Breast epithelium (tissue), 3 donors: ENCODE results near the gene RASGRP1.

ENCODE experiments used
- POLR2A ChIP-seq: fragments of 450-650 bp; IDR thresholded peaks from one replicate; pipeline ENCODE4 v1.6.1; 2016; ENCODE audit warnings: antibody characterized with exemption, mild to moderate bottlenecking, moderate library complexity
- POLR2AphosphoS5 ChIP-seq, 3 donors: sonication (generic); formaldehyde crosslinking; IDR thresholded peaks; one replicate each; pipeline ENCODE4 v1.6.1; 2017; ENCODE audit warnings: antibody characterized with exemption in 3 of 3
- TF ChIP-seq, protein P1 (sequence below), 3 donors: fragments of 450-650 bp; IDR thresholded peaks; one replicate each; pipeline ENCODE4 v1.5.1; 2016 to 2017; ENCODE audit warnings: antibody characterized with exemption in 3 of 3, mild to moderate bottlenecking in 3 of 3, moderate library complexity in 3 of 3

DNA sequence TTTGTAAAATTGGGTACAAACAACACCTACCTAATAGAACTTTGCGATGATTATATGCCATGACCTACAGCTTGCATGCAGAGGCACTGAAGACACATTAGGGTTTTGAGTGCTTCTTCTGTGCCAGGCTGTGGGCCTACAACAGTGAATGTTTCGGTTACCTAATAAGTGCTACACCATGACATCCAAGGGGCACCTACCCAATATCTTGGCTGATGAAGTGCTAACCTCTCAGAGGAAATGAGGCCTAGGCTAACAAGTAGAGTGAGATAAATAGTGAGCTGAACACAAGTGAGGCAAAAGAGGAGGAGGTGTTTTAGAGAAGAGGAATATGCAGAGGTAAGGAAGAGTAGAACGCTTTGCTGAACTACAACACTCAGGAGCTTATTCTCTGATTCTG lies 12.2 kb upstream of the RASGRP1 start:
- TF ChIP-seq, protein P1, sequence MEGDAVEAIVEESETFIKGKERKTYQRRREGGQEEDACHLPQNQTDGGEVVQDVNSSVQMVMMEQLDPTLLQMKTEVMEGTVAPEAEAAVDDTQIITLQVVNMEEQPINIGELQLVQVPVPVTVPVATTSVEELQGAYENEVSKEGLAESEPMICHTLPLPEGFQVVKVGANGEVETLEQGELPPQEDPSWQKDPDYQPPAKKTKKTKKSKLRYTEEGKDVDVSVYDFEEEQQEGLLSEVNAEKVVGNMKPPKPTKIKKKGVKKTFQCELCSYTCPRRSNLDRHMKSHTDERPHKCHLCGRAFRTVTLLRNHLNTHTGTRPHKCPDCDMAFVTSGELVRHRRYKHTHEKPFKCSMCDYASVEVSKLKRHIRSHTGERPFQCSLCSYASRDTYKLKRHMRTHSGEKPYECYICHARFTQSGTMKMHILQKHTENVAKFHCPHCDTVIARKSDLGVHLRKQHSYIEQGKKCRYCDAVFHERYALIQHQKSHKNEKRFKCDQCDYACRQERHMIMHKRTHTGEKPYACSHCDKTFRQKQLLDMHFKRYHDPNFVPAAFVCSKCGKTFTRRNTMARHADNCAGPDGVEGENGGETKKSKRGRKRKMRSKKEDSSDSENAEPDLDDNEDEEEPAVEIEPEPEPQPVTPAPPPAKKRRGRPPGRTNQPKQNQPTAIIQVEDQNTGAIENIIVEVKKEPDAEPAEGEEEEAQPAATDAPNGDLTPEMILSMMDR (IDR thresholded peaks at IDR 0.05): no peak
- TF ChIP-seq POLR2A: no peak
- no peak for TF ChIP-seq POLR2AphosphoS5 (IDR thresholded peaks at IDR 0.05)
